ENCODE measurements around the gene NUP153.
"Not testable (repeated sequence)": the region's sequence is repeated elsewhere in the genome, so short reads cannot be mapped to it uniquely, and the experiment has no call there.

The NUP153 gene

GRCh38 chr6:17601386-17601703, 105.4 kb downstream of the NUP153 start:
- no peak for DNase-seq (ENCODE audit: low read depth)

- DNase-seq (ENCODE audit: low read depth), result no peak
Observed at GRCh38 chr6:17600527-17601385, 106.0 kb downstream of the NUP153 start.

- peak; percentile 83 for DNase-seq (ENCODE audit: low read depth)
Observed at GRCh38 chr6:17599877-17600526, 106.7 kb downstream of the NUP153 start, which contains the start of gene FAM8A1. Gene FAM8A1, plus strand, starts transcription at chr6:17600302. Its CDS starts 108 bp downstream, at chr6:17600410.

GRCh38 chr6:17596085-17596484, 110.6 kb downstream of the NUP153 start:
- DNase-seq (ENCODE audit: low read depth), result no peak

- no peak for DNase-seq (ENCODE audit: low read depth)
Observed at GRCh38 chr6:17593246-17593645, 113.5 kb downstream of the NUP153 start.

- no peak for DNase-seq (ENCODE audit: low read depth)
Observed at GRCh38 chr6:17591287-17591686, 115.4 kb downstream of the NUP153 start.

- peak; percentile 58 for DNase-seq (ENCODE audit: low read depth)
Observed at GRCh38 chr6:17589406-17590096, 117.2 kb downstream of the NUP153 start.

GRCh38 chr6:17588011-17588410, 118.7 kb downstream of the NUP153 start:
- DNase-seq (ENCODE audit: low read depth), result no peak

- DNase-seq (ENCODE audit: low read depth), result not testable (repeated sequence)
Observed at GRCh38 chr6:17586623-17587022, 120.1 kb downstream of the NUP153 start.

GRCh38 chr6:17585766-17586490, 120.8 kb downstream of the NUP153 start:
- DNase-seq (ENCODE audit: low read depth), result no peak

GRCh38 chr6:17584241-17584803, 122.4 kb downstream of the NUP153 start:
- peak; percentile 76 for DNase-seq (ENCODE audit: low read depth)

- peak; percentile 57 for DNase-seq (ENCODE audit: low read depth)
Observed at GRCh38 chr6:17583811-17584210, 122.9 kb downstream of the NUP153 start.

- not testable (repeated sequence) for DNase-seq (ENCODE audit: low read depth)
Observed at GRCh38 chr6:17581282-17581681, 125.4 kb downstream of the NUP153 start.

GRCh38 chr6:17580518-17581048, 126.1 kb downstream of the NUP153 start:
- peak; percentile 38 for DNase-seq (ENCODE audit: low read depth)

GRCh38 chr6:17577059-17577458, 129.7 kb downstream of the NUP153 start:
- no peak for DNase-seq (ENCODE audit: low read depth)

GRCh38 chr6:17574866-17575560, 131.7 kb downstream of the NUP153 start:
- peak; percentile 82 for DNase-seq (ENCODE audit: low read depth)

GRCh38 chr6:17565399-17565798, 141.3 kb downstream of the NUP153 start:
- DNase-seq (ENCODE audit: low read depth), result no peak
